LNCAP (cell line): ENCODE results near the gene NKD2.

Experiments
- CTCF ChIP-seq: fragments of 450-650 bp; IDR thresholded peaks from 2 replicates; pipeline ENCODE4 v1.5.1; 2017; ENCODE audit warnings: mild to moderate bottlenecking

Gene NKD2

GRCh38 chr5:1063661-1064382, 55.2 kb downstream of the NKD2 start:
- no peak for TF ChIP-seq CTCF

GRCh38 chr5:1064383-1065142, 56.0 kb downstream of the NKD2 start:
- TF ChIP-seq CTCF, result no peak

GRCh38 chr5:1065143-1065750, 56.6 kb downstream of the NKD2 start:
- no peak for TF ChIP-seq CTCF

GRCh38 chr5:1065891-1066650, 57.5 kb downstream of the NKD2 start:
- no peak for TF ChIP-seq CTCF

- no peak for TF ChIP-seq CTCF
Measured at GRCh38 chr5:1066676-1067075, 58.1 kb downstream of the NKD2 start.

- TF ChIP-seq CTCF, result no peak
Measured at GRCh38 chr5:1067141-1068121, 58.8 kb downstream of the NKD2 start.
